AG10803 (cell line): Measurements from ENCODE around the gene TAX1BP3.

Experiments used
- DNase-seq: peaks from one replicate; pipeline ENCODE4 v3.0.0; 2010; ENCODE audit warnings: low read depth
- H3K4me3 ChIP-seq: 2 replicates; pipeline ENCODE4 v1.5.1; 2011; ENCODE audit warnings: mild to moderate bottlenecking, low read length, control low read depth
- CTCF ChIP-seq: conservative IDR thresholded peaks from 2 replicates; pipeline ENCODE4 v1.5.1; 2011; ENCODE audit warnings: mild to moderate bottlenecking, low read length, control low read depth, inconsistent platforms

Gene TAX1BP3

DNA sequence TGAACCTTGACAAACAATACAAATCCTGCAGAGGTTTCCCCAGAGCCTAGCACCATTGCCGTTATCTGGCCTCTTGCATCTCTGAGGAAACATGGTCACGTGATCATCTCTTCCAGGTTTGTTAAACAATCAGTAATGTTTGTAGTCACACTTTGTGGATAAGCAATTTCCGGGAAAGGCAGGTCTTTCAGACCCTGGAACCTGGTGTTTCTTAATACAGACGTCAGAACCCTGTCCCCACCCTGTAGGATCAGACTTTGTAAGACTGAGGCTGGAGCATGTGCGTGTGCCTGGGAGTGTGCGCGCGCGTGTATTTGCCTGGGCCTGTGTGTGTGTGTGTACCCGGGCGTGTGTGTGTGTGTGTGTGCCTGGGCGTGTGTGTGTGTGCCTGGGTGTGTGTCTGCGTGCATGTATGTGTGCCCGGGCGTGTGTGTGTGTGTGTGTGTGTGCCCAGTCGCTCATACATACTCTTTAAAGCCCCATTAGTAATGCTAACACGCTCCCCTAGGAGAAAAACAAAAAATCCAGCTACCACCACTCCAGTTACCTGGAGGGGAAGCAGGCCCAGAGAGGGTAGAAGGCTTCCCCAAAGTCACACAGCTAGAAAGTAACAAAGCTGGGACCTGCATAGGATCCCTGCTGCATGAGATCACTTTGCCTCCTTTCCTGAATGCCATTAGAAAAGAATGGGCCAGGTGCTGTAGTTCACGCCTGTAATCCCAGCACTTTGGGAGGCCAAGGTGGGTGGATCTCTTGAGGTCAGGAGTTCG, 26.5 kb downstream of the TAX1BP3 start:
- no peak for DNase-seq
- TF ChIP-seq CTCF = no peak
- no peak overlapping the region for H3K4me3 ChIP-seq

DNA sequence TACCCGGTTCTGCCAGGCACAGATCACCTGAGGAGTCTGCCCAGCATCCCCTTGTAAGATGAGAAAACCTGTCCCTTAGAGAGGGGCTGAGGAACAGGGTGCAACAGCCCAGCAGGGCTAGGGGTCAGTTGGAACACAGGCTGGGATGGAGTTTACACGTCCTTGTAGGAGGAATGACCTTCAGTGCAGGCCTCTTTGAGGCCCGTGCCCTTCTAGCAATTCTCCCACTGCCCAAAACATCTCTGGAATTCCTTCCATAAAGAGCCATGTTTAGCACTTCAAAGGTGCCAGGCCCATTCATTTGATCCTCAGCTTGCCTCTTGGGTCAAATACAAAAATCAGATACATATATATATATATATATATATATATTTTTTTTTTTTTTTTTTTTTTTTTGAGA, 27.4 kb downstream of the TAX1BP3 start:
- no peak for TF ChIP-seq CTCF
- DNase-seq = no peak
- no peak overlapping the region for H3K4me3 ChIP-seq

DNA sequence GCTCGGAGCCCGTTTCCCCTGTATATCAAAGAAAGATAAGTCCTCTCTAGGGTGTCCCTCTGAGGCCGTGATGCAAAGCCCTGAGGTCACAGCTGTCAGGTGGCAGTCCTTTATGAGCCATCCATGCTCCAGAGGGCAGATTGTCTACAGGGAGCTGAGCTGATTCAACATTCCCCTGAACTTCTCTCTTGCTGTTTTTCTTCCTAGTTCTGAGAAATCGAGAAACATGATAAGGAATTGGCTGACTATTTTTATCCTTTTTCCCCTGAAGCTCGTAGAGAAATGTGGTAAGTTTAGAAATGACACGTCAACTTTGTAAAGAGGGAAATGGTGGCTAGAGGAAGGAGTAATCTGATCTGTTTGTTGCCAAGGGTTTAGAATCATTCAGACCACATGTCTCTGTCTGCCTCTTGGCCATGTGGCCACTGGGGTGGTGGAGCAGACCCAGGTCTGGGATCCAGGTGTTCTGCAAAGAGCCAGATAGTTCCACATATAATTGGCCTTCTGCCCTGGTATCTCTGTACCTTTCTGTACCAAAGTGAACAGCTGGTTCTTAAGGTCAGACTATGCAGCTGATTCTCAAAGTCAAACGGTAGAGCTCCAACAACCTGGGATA, 28.3 kb downstream of the TAX1BP3 start:
- peak; percentile 38 for DNase-seq
- no peak overlapping the region for H3K4me3 ChIP-seq
- TF ChIP-seq CTCF = no peak

- peak overlapping the region; percentile 86 for H3K4me3 ChIP-seq
- DNase-seq = no peak
Measured at GRCh38 chr17:3636908-3637373, 31.4 kb downstream of the TAX1BP3 start.

DNA sequence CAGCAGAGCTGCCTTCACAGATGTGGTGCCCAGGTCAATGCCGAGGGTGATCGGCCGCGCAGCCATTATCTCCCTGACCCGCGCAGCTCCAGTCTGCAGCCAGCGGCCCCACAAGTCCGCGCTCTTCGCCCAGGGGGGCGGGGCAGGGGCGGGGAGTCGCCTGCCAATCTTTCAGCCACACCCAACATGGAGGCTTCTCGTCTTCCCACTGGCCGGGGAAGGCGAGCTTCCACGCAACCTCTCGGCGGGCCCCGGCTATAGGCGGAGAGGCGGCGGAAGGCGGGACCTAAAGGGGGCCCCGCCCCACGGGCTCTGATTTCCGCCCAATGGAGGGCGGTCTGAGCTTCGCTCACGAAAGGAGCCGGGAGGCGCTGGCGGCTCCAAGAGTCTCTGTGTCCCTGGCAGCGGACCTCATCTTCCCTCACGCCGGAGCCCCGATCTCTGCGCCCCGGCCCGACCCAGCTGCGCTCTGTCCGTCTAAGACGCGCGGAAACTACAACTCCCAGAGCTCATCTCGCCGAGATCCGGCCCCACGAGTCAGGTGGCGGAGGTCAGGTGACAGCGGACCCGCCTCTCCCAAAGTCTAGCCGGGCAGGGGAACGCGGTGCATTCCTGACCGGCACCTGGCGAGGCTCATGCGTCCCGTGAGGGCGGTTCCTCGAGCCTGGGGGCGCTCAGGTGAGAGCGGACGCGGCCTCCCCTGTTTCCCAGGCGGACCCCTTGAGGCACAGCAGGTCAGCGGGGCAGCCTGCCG, 32.0 kb downstream of the TAX1BP3 start, which contains the start of the genes CTNS and SHPK:
CTNS (plus strand) TSS at position 607 of the 754 bp plus-strand sequence. CDS start 3,447 bp downstream, outside the sequence.
SHPK (minus strand) TSS at position 97 of the 754 bp plus-strand sequence; CDS start at position 66, 31 bp downstream.
- TF ChIP-seq CTCF = no peak
- DNase-seq = peak; percentile 96

More at GRCh38 chr17:3636908-3637373, 31.4 kb downstream of the TAX1BP3 start:
- TF ChIP-seq CTCF = no peak

GRCh38 chr17:3635474-3636153, 32.8 kb downstream of the TAX1BP3 start:
- DNase-seq = no peak
- H3K4me3 ChIP-seq = peak overlapping the region; percentile 76
- TF ChIP-seq CTCF = no peak

More for the DNA sequence above, 32.0 kb downstream of the TAX1BP3 start, which contains the start of the genes CTNS and SHPK:
- H3K4me3 ChIP-seq = peak within 1 kb of the TSS; percentile 86
